Neural cell (in vitro differentiated cells): ENCODE measurements around the gene CDK6. TPM values are rescaled to one million over a fixed set of nuclear protein-coding genes. Genes with fewer than 3 reads are reported as not detected.

Experiments
- H2AFZ ChIP-seq: fragments of 200-600, 300-800 bp; sonication (generic), shearing (Covaris generic); 2 replicates; pipeline ENCODE4 v1.6.0; 2014; ENCODE audit warnings: low read depth, mild to moderate bottlenecking, antibody characterized with exemption, low read length, moderate library complexity
- H3F3A ChIP-seq: fragments of 200-600 bp; shearing (Covaris generic); 2 replicates; pipeline ENCODE4 v1.6.1; 2016; ENCODE audit warnings: mild to moderate bottlenecking, moderate library complexity, mixed read lengths, antibody characterized with exemption, low read length; ENCODE audit not compliant: insufficient read depth, poor library complexity, severe bottlenecking
- H3K27ac ChIP-seq: fragments of 200-600, 300-800 bp; sonication (generic), shearing (Covaris generic); 2 replicates; pipeline ENCODE4 v1.5.1; 2014; ENCODE audit warnings: mild to moderate bottlenecking, low read length, moderate library complexity
- H3K27me3 ChIP-seq: fragments of 300-800, 200-600 bp; sonication (generic), shearing (Covaris generic); 2 replicates; pipeline ENCODE4 v1.6.0; 2014; ENCODE audit warnings: mild to moderate bottlenecking, low read depth, low read length, moderate library complexity; ENCODE audit not compliant: insufficient read depth
- H3K36me3 ChIP-seq: fragments of 300-800, 200-600 bp; sonication (generic), shearing (Covaris generic); 2 replicates; pipeline ENCODE4 v1.5.1; 2014; ENCODE audit warnings: mild to moderate bottlenecking, antibody characterized with exemption, low read length, moderate library complexity; ENCODE audit not compliant: insufficient read depth
- H3K4me2 ChIP-seq: fragments of 300-800, 200-600 bp; sonication (generic), shearing (Covaris generic); 2 replicates; pipeline ENCODE4 v1.6.0; 2014; ENCODE audit warnings: mild to moderate bottlenecking, low read length
- H3K4me3 ChIP-seq: fragments of 300-800, 200-600 bp; sonication (generic), shearing (Covaris generic); 2 replicates; pipeline ENCODE4 v1.5.1; 2014; ENCODE audit warnings: mild to moderate bottlenecking, low read length, moderate library complexity
- H3K79me2 ChIP-seq: fragments of 200-600 bp; shearing (Covaris generic); replicated peaks from 2 replicates; pipeline ENCODE4 v1.6.0; 2014; ENCODE audit warnings: mild to moderate bottlenecking, low read length, moderate library complexity; ENCODE audit not compliant: insufficient read depth
- H3K9ac ChIP-seq: fragments of 300-800, 200-600 bp; sonication (generic), shearing (Covaris generic); 2 replicates; pipeline ENCODE4 v1.6.1; 2016; ENCODE audit warnings: mild to moderate bottlenecking, low read length, mixed read lengths
- H3K9me2 ChIP-seq: fragments of 200-600 bp; shearing (Covaris generic); 2 replicates; pipeline ENCODE4 v1.6.1; 2016; ENCODE audit warnings: mild to moderate bottlenecking, low read length, mixed read lengths; ENCODE audit not compliant: insufficient read depth
- H3K9me3 ChIP-seq: fragments of 200-600, 300-800 bp; sonication (generic), shearing (Covaris generic); 2 replicates; pipeline ENCODE4 v1.6.1; 2016; ENCODE audit warnings: mild to moderate bottlenecking, mixed run types, low read length, moderate library complexity, mixed read lengths
- H4K20me1 ChIP-seq: fragments of 200-600 bp; shearing (Covaris generic); 2 replicates; pipeline ENCODE4 v1.6.1; 2016; ENCODE audit warnings: mild to moderate bottlenecking, mixed run types; ENCODE audit not compliant: insufficient read depth
- CTCF ChIP-seq: fragments of 450-650 bp; IDR thresholded peaks from 2 replicates; pipeline ENCODE4 v1.5.1; 2014; ENCODE audit warnings: antibody characterized with exemption, mild to moderate bottlenecking, moderate library complexity; ENCODE audit not compliant: poor library complexity, severe bottlenecking
- EP300 ChIP-seq: fragments of 450-650 bp; conservative IDR thresholded peaks from 2 replicates; pipeline ENCODE4 v1.6.1; 2014; ENCODE audit warnings: antibody characterized with exemption, mild to moderate bottlenecking, moderate library complexity; ENCODE audit not compliant: poor library complexity, severe bottlenecking
- EZH2 ChIP-seq: fragments of 200-600, 300-800 bp; shearing (Covaris generic), sonication (generic); IDR thresholded peaks from 2 replicates; pipeline ENCODE4 v1.6.1; 2014; ENCODE audit warnings: antibody characterized with exemption, low read length, borderline replicate concordance, mild to moderate bottlenecking; ENCODE audit not compliant: insufficient read depth, poor library complexity, severe bottlenecking
- MXI1 ChIP-seq: fragments of 450-650 bp; conservative IDR thresholded peaks from 2 replicates; pipeline ENCODE4 v1.6.1; 2014; ENCODE audit warnings: antibody characterized with exemption, mild to moderate bottlenecking; ENCODE audit not compliant: poor library complexity, severe bottlenecking
- POLR2AphosphoS5 ChIP-seq: IDR thresholded peaks from 2 replicates; pipeline ENCODE4 v1.6.1; 2012
- RAD21 ChIP-seq: fragments of 450-650 bp; conservative IDR thresholded peaks from 2 replicates; pipeline ENCODE4 v1.6.1; 2014; ENCODE audit warnings: antibody characterized with exemption, mild to moderate bottlenecking, moderate library complexity
- REST ChIP-seq: IDR thresholded peaks from 2 replicates; pipeline ENCODE4 v1.6.1; 2012; ENCODE audit warnings: borderline replicate concordance
- SMC3 ChIP-seq: fragments of 450-650 bp; conservative IDR thresholded peaks from 2 replicates; pipeline ENCODE4 v1.6.1; 2014; ENCODE audit warnings: antibody characterized with exemption, mild to moderate bottlenecking, moderate library complexity; ENCODE audit not compliant: poor library complexity
- TAF1 ChIP-seq: IDR thresholded peaks from 2 replicates; pipeline ENCODE4 v1.6.1; 2012; ENCODE audit warnings: low read depth
- polyA plus RNA-seq: library from polyadenylated mRNA; depleted of rRNA; stranded (reverse); fragments of >200 nt; gene quantifications from 2 replicates; pipeline ENCODE4 v1.2.3, GENCODE V29; 2014

CDK6 gene
- polyA plus RNA-seq, 1 donor from 2014 or later, result 4.1 TPM

GRCh38 chr7:92736870-92737269, 99.5 kb downstream of the CDK6 start:
- no peak overlapping the region for H2AFZ ChIP-seq
- no peaks in the 10 kb centered on the region for H3K9me3 ChIP-seq
- TF ChIP-seq RAD21, result no peak
- no peak for TF ChIP-seq EP300
- no peak for TF ChIP-seq MXI1
- no peak for TF ChIP-seq SMC3
- TF ChIP-seq TAF1, result no peak
- TF ChIP-seq EZH2, result no peak
- TF ChIP-seq REST, result no peak
- TF ChIP-seq POLR2AphosphoS5, result no peak
- no peak for TF ChIP-seq CTCF
- no peaks in the 10 kb centered on the region for H4K20me1 ChIP-seq
- no peak overlapping the region for H3K4me3 ChIP-seq
- H3K79me2 ChIP-seq, result no peaks in the 10 kb centered on the region
- H3F3A ChIP-seq, result no peaks in the 10 kb centered on the region
- H3K9ac ChIP-seq, result no peak overlapping the region
- no peaks in the 10 kb centered on the region for H3K9me2 ChIP-seq
- no peak overlapping the region for H3K4me2 ChIP-seq
- no peaks in the 10 kb centered on the region for H3K27me3 ChIP-seq
- no peak overlapping the region for H3K27ac ChIP-seq
- no peaks in the 10 kb centered on the region for H3K36me3 ChIP-seq

DNA sequence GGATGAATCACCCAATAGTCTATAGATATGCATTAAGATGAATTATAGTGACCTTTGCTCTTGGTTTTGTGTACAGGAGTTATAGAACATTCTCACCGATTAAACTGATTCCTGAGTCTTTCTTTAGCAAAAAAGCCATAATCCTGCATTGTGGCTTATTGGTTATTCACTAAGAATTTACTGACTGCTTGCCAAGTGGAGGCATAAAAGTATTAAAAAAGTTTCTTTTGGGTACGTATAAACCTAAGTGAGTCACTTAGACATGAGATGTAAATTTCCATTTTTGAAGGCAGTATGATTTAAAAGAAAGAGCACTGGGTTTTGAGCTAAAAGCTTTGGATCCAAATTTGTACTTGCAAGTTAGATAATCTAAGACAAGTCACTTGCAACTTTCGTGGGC, 100.7 kb downstream of the CDK6 start:
- Histone ChIP-seq H3K4me3 (no peak overlapping the region), H3K9me3 (no peaks in the 10 kb centered on the region), H3F3A (no peaks in the 10 kb centered on the region), H2AFZ (no peak overlapping the region), H3K27ac (no peak overlapping the region), H3K4me2 (no peak overlapping the region), H3K9me2 (no peaks in the 10 kb centered on the region), H3K36me3 (no peaks in the 10 kb centered on the region), H3K9ac (no peak overlapping the region), H4K20me1 (no peaks in the 10 kb centered on the region), H3K27me3 (no peaks in the 10 kb centered on the region), H3K79me2 (no peaks in the 10 kb centered on the region)
- TF ChIP-seq TAF1 (no peak), RAD21 (no peak), MXI1 (no peak), REST (no peak), EP300 (no peak), CTCF (no peak), POLR2AphosphoS5 (no peak), EZH2 (no peak), SMC3 (no peak)
